HG02798 (cell line): ENCODE results near the gene HTRA2.

Experiments used
- ATAC-seq: cut with Tn5 transposase; IDR thresholded peaks from one replicate; pipeline ENCODE4 v1.9.1; 2021; ENCODE audit warnings: mild to moderate bottlenecking; ENCODE audit not compliant: unreplicated experiment, poor library complexity

HTRA2 gene

DNA sequence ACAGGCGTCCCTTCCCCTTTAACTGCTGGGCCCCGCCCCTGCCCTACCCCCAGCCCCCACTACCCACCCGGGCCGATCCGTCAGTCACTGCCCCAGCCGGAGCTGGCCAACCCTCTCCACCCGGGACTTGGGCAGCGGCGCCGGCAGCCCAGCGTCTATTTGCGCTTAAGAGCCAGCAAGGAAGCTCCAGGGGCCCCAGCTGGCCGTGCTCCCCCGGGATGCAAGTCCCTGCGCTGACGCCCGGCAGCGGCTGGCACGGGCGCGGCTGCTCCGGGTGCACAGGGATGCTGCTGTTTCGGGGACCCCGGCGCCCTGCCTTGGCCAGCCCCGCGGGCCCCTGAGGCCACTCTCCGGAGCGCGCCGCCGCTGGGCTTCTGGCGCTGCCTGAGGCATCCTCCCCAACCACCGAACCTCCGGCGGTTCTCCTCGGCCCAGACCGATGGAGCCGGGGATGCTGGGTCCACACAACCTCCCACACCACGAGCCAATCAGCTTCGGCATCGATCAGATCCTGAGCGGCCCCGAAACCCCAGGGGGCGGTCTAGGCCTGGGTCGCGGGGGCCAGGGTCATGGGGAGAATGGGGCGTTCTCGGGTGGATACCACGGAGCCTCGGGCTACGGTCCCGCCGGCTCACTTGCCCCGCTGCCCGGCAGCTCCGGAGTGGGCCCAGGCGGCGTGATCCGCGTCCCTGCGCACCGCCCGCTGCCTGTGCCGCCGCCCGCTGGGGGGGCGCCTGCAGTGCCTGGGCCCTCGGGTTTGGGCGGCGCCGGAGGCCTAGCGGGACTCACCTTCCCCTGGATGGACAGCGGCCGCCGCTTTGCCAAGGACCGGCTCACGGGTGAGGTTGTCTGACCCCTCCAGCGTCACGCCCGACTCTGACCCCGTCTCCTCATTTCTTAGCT is 15.1 kb upstream of the HTRA2 start, which contains the start of gene TLX2:
Gene TLX2 (plus strand): TSS at position 83 of the 903 bp plus-strand sequence. CDS start 357 bp downstream, at position 440.
- ATAC-seq = no peak

DNA sequence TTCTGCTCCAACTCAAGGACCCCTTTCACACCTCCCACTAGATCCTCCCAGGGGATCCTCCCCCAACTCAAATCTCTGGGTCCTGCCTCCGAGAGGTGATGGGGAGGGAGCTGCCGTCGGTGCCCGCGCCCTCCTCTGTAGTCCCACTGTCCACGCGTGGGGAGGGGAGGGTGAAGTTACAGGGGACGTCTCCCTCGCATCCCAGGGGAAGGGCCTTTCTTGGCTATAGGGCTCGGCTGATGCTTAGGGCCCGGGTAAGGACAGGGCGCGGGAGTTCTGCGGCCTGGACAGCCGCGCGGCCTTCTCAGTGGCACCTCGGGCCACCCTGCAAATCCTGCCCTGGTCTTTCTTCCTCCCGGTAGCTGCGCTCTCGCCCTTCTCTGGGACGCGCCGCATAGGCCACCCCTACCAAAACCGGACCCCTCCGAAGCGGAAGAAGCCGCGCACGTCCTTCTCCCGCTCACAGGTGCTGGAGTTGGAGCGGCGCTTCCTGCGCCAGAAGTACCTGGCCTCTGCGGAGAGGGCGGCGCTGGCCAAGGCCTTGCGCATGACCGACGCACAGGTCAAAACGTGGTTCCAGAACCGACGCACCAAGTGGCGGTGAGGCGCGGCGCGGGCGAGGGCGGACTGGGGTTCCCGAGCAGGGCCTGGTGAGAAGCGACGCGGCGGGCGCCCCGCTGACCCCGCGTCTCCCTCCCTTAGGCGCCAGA is 14.3 kb upstream of the HTRA2 start:
- ATAC-seq = no peak

DNA sequence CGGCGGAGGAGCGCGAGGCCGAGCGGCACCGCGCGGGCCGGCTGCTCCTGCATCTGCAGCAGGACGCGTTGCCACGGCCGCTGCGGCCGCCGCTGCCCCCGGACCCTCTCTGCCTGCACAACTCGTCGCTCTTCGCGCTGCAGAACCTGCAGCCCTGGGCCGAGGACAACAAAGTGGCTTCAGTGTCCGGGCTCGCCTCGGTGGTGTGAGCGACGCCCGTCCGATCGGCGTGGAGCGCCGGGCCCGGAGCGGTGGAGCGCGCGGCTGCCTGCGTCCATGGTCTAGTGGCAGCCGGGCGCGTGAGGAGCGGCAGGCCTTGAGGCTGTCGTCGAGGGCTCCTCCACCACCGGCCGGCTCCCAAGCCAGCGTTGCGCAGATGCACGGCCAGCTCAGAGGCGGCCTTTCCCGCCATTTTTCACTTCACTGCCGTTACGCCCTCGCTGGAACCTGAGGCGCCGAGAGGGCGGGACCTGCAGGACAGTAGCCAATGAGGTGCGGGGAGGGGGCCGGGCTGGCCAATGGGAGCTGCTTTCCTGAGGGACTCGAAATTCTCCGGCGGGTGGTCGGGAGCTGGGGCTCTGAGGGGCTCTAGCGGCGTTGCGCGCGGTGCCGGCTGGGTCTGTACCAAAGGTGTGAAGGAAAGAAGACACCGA is 13.6 kb upstream of the HTRA2 start:
- peak; percentile 81 for ATAC-seq

DNA sequence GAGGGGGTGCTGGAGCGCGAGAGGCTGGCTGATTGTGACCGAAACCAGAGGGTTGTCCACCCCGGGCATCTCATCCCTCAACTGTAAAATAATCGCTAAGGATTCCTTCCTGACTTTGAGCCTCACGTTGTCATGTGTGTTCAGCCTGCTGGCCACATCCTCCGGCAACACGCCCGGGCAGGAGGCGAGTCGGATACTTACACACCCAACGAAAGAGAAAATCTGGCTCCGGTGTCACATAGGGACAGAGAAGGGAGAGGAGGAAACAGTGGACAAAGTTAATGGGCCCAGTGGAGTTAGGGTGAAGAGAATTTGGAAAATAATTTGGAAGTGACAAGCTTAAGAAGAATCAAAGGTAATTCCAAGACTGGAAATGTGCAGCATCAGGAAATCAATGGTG is 13.1 kb upstream of the HTRA2 start:
- no peak for ATAC-seq

DNA sequence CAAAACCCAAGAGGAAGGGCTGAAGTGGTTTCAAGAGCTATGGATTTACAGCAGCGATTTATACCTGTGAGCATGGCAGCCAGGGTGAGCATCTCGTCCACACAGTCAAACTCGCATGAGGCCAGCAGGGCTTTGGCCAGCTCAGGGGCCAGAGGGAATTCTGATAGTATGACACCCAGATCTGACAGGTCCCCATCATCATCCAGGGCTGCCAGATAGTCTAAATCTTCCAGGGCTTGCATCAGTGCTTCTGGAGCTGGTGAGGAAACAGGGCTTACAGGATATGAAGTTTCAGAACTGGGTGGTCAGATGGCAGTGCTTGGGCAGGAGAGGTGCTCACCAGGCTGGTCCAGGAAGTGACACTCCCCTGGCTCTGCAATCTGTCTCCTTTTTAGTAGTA is 7.2 kb upstream of the HTRA2 start:
- ATAC-seq = no peak

DNA sequence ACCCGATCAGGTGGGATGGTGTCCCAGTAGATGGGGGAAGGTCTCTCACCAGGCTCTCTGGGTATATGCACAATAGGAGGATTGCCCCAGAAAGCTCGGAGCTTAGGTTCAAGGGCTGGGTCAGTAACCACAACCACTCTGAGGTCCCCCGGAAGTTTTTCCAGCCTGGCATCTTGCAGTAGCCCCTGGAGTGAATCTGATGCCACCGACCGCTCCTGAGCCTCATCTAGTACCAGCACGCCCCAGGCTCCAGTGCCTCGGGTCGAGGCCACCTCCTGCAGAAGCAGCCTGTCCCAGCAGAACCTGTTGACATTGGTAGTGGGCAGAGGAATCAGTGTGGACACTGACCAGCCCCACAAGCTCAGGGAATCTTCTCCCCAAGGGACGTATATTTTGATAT is 5.7 kb upstream of the HTRA2 start:
- ATAC-seq = no peak

DNA sequence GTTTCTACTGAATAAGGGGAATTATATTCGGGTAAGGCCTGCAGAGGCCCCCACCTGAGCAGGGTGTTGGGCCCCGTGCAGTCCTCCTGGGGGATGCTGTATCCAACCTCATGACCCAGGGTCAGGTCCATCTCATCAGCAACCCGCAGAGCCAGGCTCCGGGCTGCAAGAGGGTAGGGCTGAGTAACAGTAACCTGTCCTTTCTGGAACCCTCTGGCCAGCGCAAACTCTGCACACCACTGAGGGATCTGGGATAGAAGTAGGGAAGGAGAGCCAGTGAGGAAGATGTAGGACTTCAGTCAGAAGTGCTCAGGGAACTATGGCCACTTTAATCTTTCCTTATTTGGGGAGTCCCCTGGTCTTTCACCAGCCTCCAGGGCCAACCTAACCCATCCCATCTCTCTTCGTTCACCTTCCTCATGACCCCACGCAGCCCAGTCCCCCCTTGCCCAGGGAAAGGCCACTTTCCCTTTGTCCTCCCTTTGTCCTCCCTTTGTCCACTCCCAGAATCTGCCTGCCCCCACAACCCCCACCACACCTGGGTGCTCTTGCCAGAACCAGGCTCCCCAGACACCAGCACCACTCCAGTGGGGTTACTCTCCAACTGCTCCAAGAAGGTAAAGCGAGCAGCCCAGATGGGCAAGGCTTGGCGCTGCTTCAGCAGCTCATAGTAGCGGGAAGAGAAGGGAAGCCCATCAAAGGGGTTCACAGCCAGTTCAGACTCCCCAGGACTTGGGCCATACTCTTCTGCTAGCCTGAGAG is 4.6 kb upstream of the HTRA2 start:
- no peak for ATAC-seq

DNA sequence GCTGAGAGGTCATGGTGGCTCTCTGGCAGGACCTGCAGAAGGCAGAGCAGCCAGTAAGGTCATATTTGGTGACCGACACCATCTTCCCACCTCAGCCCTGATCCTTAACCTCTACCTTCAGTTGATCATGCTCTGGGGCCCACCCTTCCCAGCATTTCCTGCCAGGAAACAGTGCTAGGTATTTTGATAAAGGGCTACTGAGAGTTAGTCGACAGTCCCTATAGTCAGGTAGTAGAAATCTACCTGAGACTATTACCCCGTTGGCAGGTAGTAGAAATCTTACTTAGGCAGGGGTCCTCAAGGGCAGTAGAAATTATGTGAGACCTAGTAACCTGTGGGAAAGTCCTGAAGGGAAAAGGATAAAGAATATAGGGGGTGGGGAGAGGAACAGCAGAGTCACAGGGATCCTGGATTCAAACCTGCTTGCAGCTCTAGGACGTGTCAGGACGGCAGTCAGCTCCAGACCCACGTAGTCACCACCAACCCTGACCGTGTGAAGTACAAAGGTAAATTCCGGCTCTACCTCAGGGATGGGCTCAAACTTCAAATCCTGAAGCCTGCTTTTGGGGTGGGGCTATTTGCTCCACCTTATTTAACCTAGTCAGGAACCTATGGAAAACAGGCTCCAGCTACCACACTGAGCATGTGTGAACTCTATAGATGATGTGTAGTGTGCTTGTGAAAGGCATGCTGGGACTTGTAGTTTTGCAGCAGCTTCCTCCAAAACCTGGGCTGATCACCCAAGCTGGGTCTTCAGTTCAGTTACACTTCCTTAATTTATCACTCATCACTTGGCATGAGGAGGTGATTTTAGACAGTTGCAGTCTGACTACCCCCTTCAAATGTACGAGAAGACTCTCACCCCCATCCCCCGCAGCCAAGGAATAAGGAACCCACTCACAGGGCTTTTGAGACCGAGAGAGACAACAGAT is 3.8 kb upstream of the HTRA2 start, which contains the start of gene DQX1:
Gene DQX1 (minus strand): TSS at position 515 of the 932 bp plus-strand sequence. CDS start 502 bp downstream, at position 13.
- no peak for ATAC-seq

DNA sequence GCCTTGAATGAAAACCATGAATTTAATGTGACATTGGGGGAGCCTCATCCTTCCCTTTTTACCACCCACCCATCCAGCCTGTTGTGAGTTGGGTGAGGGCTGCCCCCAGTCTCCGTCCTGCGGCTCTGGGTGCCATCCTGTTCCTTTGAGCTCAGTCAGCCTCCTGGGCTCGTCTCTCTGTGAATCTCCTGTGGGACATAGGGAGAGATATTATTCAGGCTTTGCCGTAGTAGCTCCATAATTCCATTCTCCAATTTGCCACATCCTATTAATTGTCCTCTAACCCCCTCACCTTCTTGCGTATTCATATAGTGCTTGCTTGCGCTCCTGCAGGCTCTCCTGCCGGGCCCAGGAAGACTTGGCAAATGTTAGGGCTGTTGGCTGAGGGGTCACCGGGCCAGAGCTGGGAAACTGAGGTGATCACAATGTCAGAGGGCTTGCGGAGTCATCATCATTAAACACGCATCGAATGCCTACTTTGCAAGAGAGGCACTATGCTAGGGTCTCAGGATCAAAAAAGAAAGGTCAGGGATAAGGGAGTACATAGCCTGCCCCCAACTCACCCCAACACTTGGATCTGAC is 3.0 kb upstream of the HTRA2 start:
- no peak for ATAC-seq

DNA sequence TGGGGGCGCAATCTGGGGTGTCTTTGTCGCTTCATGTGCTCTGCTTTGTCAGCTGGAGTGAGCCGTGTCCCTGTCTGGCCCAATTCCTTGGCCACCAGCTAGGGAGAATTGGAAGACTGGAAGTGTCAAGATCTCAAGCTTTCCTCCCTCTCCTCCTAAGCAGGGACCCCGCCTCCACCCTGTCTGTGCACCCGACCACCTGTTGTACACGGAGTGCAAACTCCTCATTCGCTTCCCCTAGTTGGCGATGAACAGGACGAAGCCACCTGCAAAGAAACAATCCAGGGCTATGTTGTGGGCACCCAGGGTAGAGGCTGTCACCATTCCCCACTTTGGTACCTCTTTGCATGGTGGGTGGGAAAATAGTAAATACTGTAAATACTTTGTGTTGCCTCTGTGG is 2.0 kb upstream of the HTRA2 start:
- ATAC-seq = no peak

DNA sequence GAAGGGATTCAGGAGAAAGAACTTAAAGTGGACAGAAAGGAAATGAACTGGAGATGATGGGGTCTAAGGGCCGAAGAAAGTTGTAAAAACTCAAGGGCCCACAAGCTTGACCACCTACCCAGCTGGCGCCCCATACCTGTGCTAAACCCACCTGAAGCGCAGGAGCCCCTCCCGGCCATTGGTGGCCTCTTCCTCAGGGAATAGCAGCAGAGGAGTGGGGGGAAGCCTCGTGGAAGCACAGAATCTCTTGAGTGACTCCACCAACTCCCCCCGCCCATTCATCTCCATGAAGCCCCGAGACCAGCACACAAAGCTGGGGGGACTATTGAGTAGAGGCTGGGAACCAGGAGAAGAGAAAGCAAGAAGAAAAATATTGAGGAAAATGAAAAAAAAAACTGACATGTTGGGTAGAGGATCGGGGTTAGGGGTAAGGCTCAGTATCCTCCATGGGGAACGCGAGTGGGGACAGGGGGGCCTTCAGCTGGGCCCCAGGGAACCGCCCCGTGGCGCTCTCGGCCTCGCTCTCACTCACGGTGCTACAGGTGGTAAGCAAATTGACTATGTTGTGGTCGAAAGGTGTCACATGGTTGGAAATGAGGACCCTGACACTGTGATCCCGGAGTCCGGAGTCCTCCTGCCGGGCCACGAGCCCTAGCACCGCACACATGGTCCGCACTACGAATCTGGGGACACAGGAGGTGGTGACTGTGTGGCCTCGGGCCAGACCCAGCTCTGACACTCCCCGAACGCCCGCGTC is 955 bp upstream of the HTRA2 start:
- peak; percentile 3 for ATAC-seq

DNA sequence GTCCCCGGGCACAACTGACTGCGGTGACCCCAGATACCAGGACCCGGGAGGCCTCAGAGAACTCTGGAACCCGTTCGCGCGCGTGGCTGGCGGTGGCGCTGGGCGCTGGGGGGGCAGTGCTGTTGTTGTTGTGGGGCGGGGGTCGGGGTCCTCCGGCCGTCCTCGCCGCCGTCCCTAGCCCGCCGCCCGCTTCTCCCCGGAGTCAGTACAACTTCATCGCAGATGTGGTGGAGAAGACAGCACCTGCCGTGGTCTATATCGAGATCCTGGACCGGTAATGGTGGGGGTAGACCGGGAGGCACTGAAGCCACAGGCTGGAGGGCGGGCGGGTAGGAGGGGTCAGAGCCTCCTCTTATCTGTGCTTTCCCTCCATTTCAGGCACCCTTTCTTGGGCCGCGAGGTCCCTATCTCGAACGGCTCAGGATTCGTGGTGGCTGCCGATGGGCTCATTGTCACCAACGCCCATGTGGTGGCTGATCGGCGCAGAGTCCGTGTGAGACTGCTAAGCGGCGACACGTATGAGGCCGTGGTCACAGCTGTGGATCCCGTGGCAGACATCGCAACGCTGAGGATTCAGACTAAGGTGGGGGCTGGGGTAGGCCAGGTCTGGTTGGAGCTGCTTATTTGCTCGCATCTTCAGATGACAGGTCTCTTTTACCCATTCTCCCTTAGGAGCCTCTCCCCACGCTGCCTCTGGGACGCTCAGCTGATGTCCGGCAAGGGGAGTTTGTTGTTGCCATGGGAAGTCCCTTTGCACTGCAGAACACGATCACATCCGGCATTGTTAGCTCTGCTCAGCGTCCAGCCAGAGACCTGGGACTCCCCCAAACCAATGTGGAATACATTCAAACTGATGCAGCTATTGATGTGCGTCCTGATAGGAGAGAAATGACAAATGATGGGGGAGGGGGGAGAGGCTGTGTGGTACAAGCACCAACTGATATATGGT is 780 bp downstream of the HTRA2 start:
- peak; percentile 31 for ATAC-seq

DNA sequence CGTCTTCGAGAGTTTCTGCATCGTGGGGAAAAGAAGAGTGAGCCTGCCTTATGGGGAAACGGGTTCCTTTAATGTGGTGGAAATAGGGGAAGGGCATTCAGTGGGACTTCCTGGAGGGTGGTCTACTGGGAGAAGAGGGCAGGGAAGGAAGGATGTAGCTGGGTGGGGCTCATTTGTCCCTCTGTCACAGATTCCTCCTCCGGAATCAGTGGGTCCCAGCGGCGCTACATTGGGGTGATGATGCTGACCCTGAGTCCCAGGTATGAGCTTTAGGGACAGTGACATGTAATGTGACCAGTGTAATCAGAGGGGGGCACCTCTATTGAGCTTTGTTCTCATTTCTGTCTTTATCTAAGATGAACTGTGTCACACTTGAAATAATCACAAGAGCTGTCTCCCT is 1.9 kb downstream of the HTRA2 start:
- no peak for ATAC-seq

DNA sequence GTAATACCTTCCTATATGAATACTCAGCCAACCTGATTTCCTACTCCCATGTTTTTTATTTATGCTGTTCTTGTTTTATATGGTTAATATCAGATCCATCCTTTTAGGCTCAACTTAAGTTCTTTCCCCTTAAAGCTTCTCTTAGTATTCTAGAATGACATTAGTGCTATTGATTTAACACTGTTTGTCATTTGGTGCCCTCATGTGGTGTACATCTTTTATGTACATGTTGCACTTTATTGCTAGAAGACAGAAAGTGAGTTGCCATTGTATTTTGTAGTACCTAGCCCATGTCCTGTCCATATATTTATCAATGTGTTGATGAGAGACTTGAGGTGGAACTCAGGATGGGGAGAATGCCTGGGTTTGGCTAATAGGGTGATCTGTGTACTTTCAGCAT is 2.5 kb downstream of the HTRA2 start:
- ATAC-seq = no peak

DNA sequence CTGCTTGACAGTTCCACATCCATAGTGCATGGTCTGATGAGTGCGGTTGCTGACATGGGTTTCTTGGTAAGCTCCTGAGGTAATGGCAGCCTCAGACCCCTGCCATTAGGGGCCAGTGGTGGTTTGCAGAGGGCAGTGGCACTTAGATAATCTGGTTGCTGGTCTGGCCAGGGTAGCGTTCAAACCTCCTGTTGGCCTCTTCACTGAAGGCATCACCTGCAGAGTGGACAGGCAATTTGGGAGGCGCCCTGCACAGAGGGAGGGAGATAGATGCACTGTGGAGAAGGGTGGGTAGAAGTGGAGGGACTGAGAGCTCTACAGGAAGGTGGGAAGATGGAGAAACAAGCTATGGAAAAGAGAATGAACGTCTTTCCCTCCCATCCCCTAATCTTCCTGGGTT is 3.7 kb downstream of the HTRA2 start:
- no peak for ATAC-seq

DNA sequence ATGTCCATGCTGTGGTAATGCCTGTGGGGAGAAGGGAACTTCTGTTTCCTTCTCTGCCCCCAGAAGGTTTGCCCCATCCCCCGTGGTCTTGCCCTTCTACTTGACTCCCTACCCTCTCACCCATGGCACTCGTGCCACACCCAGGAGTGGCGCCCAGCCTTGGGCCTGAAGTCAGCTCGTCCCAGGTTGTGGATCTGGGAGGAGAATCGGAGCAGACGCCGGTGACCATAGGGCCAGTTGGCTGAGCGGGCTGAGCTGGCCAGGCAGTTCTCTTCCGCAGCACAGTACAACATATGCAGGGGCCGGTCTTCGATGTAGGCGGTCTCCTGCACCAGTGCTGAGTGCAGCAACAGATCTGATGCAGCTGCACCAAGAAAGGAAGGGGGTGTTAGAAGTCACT is 4.7 kb downstream of the HTRA2 start:
- ATAC-seq = no peak

DNA sequence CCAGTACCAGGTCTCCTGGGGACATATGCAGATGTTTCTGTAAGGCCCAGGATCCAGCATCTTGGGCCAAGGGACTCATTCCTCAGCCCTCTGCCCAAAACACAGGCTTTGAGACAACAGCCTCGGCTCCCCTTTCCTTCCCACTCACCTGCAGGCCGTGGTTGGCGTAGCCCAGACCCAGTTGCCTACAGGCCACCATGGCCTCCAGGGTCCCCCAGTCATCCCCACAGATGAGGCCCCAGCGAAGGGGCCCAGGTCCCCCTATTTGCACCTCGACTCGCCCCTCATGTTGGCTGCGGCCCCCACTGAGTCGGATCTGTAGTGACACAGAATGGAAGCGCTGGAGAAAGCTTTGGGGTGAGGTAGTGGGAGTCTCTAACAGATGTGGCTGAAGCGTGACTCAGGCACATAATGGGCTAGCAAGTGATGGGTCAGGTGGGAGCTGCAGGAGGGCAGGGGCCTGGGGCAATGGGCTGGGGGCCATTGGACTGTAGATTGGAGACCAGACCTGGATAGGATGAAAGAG is 5.8 kb downstream of the HTRA2 start:
- no peak for ATAC-seq
